Right ventricle myocardium inferior (tissue), 1 donor: ENCODE results near the gene YIPF2. TPM values are rescaled to one million over a fixed set of nuclear protein-coding genes. Genes with fewer than 3 reads are reported as not detected.
"Not testable (repeated sequence)": the region's sequence is repeated elsewhere in the genome, so short reads cannot be mapped to it uniquely, and the experiment has no call there.

ENCODE experiments used
- ATAC-seq: fragments of 200-7000 bp; cut with Tn5 transposase; one replicate; pipeline ENCODE4 v1.9.1; 2020; ENCODE audit warnings: mild to moderate bottlenecking, moderate library complexity
- DNase-seq: peaks from one replicate; pipeline ENCODE4 v3.0.0; 2021; ENCODE audit errors: missing footprints
- intact Hi-C: fragments of 100-400 bp; cut with DNase I; formaldehyde crosslinking; loops from one replicate; pipeline ENCODE4 v1.11.0; 2022
- total RNA-seq: library from RNA; stranded (reverse); fragmentation: NEBNext Ultra II Directional; extraction: Animal tissue kit (Norgen Biotek cat#: 25700); gene quantifications from one replicate; pipeline ENCODE4 v1.2.1, GENCODE V29; 2021
- donor health status: DM: no; HTN: yes; CAD: no; lungs with severe emphysema.

Gene YIPF2
- total RNA-seq, 1 donor from 2014 or later = 15.2 TPM

DNA sequence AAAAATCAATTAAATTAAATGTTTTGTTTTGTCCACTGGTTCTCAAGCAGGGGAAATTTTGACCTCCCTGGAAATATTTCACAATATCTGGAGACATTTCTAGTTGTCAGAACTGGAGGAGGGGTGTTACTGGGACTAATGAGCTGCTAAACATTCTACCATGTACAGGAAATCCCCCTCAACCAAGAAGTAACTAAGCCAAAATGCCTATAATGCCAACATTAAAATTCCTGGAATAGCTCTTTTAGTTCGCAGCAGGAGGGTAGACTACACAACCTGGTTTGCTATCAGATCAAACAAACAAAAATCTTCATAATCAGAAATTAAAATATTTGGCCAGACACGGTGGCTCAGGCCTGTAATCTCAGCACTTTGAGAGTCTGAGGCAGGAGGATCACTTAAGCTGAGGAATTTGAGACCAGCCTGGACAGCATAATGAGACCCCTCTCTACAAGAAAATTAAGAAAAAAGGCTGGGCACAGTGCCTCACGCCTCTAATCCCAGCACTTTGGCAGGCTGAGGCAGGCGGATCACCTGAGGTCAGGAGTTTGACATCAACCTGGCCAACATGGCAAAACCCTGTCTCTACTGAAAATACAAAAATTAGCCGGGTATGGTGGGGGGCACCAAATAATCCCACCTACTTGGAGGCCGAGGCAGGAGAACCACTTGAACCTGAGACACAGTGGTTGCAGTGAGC lies 18.7 kb upstream of the YIPF2 start:
- DNase-seq = no peak
- no peak for ATAC-seq
- intact Hi-C loops = no loop called here

DNA sequence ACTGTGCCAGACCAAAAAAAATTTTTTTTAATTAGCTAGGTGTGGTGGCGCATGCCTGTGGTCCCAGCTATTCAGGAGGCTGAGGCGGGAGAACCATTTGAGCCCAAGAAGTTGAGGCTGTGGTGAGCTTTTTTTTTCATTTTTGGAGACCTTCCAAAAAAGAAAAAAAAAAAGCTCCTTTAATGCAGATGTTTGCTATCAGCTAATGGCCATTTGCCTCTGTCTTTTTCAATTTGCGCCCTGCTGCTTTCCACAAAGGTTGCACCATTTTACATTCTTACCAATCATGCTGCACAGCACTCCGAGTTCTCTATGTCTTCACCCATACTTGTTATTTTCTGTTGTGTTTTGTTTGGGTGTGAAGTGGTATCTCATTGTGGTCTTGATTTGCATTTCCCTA lies 16.8 kb upstream of the YIPF2 start:
- intact Hi-C loops = no loop called here
- ATAC-seq (no peak), DNase-seq (no peak)

DNA sequence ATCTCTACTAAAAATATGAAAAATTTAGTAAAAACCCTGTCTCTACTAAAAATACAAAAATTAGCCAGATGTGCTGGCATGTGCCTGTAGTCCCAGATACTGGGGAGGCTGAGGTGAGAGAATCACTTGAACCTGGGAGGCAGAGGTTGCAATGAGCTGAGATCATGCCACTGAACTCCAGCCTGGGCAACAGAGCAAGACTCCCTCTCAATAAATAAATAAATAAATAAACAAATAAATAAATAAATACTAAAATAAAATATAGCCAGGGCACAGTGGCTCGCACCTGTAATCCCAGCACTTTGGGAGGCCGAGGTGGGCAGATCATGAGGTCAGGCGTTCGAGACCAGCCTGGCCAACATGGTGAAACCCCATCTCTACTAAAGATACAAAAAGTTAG lies 15.0 kb upstream of the YIPF2 start:
- DNase-seq, intact Hi-C loops, ATAC-seq: not testable (repeated sequence)

DNA sequence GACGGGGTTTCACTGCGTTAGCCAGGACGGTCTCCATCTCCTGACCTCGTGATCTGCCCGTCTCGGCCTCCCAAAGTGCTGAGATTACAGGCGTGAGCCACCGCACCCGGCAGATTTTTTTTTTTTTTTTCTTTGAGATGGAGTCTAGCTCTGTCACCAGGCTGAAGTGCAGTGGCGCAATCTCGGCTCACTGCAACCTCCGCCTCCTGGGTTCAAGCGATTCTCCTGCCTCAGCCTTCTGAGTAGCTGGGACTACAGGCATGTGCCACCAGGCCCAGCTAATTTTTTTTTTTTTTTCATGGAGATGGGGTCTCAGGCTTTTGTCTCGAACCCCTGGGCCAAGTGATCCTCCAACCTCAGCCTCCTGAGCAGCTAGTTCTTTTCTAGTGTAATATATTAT lies 13.2 kb upstream of the YIPF2 start:
- ATAC-seq, DNase-seq, intact Hi-C loops: not testable (repeated sequence)

DNA sequence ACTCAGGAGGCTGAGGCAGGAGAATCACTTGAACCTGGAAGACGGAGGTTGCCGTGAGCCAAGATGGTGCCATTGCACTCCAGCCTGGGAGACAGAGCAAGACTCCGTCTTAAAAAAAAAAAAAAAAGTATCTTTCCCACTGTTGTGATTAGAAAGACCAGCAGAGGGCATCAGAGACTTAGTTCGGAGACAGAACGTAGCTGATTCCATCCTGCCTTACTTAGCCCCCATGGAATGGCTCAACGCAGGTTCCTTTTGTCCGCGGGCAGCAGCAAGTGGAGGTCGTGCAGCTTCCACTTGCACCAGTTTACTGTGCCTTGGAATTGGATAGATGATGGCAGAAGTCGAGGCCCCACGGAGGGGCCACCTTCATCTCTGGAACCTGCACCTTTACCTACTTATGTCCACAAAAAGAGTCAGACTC lies 8.2 kb upstream of the YIPF2 start:
- ATAC-seq = peak; percentile 70
- intact Hi-C loops = loop anchor here (5.0 kb wide), 2 partner anchors 41 to 191 kb away; no protein-coding TSS in a partner anchor
- no peak for DNase-seq

DNA sequence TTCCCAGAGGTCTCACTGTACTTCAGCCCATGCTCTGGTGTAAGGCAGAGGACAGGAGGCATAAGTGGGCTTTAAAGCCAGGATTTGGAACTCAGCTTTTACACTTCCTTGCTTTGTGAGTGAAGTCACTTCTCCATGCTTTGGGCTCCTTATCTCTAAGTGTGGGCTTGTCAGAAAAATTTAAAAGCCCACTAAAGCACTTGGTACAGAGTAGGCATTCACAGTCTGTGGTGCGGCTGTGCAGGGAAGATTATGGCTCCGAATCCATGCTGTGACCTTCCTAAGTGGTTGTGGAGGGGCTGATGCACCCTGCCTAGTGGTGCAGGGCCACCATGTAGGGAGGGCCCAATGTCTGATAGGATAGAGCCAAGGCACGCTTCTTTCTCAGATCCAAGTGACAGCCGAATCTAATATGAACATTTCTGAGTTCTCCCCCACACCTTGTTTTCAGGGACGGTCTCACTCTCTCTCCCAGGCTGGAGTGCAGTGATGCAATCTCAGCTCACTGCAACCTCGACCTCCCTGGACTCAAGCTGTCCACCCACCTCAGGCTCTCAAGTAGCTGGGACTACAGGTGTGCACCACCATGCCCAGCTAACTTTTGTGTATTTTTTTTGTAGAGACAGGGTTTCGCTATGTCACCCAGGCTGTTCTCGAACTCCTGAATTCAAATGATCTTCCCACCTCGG lies 7.1 kb upstream of the YIPF2 start:
- ATAC-seq (no peak), DNase-seq (no peak)
- intact Hi-C loops = loop anchor here (5.0 kb wide), 2 partner anchors 42 to 192 kb away; no protein-coding TSS in a partner anchor

DNA sequence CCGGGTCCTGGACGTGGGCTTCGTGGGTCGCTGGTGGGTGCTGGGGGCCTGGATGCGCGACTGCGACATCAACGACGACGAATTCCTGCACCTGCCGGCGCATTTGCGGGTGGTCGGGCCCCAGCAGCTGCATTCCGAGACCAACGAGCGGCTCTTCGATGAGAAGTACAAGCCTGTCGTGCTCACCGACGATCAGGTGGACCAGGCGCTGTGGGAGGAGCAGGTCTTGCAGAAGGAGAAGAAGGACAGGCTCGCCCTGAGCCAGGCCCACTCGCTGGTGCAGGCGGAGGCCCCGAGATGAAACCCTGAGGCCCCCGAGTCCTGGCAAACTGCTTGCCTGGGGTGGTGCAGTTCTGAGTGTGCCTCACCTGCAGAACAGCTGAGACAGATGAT lies 959 bp upstream of the YIPF2 start:
- intact Hi-C loops = loop anchor here (2.0 kb wide), 1 partner anchor 59 kb away; the partner anchor contains the start of gene CARM1
- DNase-seq = peak; percentile 64
- no peak for ATAC-seq

DNA sequence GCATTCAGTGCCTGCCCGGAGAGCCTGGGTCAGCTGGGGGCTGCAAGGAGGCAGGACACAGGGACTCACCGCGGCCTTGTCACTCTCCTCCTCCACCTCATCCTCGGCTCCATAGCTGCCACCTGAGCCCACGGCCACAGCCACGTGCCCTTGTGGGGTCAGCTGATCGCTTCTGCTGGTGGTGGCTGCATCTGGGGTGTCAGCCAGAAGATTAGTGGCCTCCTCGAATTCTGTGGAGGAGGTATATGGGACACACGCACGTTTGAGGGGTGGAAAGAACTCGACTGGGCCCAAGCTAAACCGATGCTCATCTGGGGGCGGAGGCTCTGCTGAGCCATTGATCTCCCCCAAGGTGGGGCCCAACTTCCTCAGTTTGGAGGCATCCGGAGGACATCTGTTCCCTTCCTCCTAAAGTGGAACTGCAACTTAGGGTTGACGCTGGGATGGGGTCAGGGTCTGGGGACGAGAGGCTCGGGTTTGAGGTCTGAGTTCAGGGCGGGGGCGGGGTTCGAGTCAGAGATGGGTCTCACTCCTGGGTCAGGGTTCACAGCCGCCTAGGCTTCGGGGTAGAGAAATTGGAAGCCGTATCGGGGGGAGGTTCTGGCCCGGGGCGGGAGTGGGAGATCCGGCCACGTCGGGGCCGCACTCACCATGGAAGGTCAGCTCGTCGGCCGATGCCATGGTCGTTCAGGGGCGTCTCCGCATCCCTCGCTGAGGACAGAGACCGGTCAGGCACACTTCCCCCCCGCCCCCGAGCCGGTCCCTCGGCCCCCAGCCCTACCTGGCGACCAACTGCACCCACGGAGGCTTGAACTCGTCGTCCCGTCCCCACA lies 493 bp downstream of the YIPF2 start:
- no peak for DNase-seq
- intact Hi-C loops = loop anchor here (2.0 kb wide), 1 partner anchor 57 kb away; the partner anchor contains the start of gene CARM1
- peak; percentile 2 for ATAC-seq

DNA sequence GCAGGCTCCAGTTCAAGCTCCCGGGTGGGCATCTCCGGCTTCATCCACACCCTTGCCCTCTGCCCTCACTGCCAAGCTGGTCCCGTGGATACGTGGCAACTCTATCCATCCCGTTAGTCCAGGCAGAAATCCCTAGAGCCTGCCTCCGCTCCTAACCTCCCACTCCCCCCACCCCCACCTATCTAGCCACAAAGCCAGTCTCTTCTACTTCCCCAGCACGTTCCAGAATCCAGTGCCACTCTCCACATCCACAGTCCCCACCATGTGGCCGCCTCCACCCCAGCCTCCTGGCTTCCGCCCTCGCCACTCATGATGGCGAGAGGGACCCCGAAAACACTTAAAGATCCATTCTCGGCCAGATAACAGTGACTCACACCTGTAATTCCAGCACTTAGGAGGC lies 3.8 kb downstream of the YIPF2 start:
- intact Hi-C loops = no loop called here
- no peak for ATAC-seq
- DNase-seq = no peak

DNA sequence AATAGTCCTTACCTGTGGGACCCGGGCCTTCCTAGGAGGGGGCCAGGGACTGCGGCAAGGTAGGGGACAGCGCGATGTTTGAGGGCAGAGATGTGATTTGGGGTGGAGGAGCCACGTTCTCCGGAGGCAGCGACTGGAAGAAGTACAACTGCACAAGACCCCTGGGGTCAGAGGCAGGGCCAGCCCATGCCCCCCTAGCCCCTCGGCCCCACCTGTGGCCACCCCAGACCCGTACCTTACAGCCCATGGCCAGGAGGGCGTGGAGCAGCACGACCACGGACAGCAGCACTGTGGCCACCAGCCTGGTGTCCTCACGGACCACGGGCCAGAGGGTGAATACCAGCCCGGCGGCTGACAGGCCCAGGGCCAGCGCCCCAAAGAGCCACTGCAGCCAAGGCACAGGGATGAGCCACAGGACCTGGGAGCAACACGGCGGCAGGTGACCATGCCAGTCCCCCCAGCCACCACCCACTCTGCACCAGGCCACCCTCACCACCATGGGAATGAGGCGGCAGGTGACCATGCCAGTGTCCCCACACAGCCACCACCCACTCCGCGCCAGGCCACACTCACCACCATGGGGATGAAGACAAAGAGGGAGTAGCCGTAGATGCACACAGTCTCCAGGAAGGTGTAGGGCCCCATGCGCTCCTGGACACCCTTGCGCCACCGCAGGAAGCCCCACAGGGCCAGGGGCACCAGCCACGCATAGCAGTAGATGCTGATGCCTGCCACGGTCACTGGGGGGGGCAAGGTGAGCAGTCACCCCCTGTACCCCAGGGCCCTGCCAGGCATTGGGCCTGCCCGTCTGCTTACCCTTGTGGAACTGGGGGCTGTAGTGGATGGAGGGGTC lies 5.0 kb downstream of the YIPF2 start:
- ATAC-seq (no peak), DNase-seq (peak; percentile 46)
- intact Hi-C loops = no loop called here

DNA sequence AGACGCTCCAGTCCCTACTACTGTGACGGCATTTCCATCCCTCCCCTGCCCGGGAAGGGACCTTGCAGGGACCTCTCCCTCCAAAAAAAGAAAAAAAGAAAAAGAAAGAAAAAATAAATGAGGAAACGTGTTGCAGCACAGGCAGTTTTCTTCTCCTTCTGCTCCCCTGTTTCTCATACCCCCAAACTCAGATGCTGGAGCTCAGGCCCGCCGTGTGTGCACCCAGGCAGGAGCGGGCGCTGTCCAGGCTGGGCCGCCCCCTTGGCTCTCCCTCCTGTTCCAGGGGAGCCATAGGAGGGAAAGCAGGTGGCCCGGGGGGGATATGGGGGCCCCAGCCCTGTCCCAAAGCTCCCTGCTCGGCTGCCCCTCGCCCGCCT lies 5.8 kb downstream of the YIPF2 start:
- DNase-seq (no peak), ATAC-seq (no peak)
- intact Hi-C loops = no loop called here

DNA sequence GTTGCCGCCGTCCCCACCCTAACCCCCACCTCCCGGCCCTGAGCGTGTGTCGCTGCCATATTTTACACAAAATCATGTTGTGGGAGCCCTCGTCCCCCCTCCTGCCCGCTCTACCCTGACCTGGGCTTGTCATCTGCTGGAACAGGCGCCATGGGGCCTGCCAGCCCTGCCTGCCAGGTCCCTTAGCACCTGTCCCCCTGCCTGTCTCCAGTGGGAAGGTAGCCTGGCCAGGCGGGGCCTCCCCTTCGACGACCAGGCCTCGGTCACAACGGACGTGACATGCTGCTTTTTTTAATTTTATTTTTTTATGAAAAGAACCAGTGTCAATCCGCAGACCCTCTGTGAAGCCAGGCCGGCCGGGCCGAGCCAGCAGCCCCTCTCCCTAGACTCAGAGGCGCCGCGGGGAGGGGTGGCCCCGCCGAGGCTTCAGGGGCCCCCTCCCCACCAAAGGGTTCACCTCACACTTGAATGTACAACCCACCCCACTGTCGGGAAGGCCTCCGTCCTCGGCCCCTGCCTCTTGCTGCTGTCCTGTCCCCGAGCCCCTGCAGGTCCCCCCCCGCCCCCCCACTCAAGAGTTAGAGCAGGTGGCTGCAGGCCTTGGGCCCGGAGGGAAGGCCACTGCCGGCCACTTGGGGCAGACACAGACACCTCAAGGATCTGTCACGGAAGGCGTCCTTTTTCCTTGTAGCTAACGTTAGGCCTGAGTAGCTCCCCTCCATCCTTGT lies 6.4 kb downstream of the YIPF2 start:
- DNase-seq (no peak), ATAC-seq (no peak)
- intact Hi-C loops = no loop called here

DNA sequence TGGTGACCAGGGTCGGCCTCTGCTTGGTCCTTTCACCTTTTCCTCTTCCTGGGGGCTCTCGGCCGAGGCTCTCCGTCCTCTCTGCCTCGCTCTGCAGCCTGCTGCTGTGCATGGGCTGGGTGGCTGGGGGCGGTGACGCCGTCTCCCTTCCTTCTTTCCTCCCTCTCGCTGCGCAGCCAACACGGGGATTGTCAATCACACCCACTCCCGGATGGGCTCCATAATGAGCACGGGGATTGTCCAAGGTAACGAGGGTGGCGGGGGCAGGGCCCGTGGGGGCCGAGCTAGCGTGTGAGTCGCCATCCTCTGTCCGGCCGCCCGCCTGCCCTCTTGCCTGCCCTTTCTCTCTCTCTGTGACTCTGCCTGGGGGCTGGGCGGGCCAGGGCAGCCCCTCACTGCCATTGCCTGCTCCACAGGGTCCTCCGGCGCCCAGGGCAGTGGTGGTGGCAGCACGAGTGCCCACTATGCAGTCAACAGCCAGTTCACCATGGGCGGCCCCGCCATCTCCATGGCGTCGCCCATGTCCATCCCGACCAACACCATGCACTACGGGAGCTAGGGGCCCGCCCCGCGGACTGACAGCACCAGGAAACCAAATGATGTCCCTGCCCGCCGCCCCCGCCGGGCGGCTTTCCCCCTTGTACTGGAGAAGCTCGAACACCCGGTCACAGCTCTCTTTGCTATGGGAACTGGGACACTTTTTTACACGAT lies 7.1 kb downstream of the YIPF2 start:
- no peak for ATAC-seq
- intact Hi-C loops = no loop called here
- no peak for DNase-seq

DNA sequence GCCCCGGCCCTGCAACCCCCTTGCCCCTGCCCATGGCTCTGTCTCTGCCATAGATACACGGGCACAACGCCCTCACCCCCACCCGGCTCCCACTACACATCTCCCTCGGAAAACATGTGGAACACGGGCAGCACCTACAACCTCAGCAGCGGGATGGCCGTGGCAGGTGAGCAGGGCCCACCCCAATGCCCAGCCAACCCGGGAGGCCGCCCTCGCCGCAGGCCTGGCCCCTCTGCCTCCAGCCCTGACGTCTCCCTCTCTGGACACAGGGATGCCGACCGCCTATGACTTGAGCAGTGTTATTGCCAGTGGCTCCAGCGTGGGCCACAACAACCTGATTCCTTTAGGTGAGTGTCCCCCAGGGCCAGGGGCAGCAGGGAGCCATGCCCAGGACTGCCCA lies 7.7 kb downstream of the YIPF2 start:
- DNase-seq (no peak), ATAC-seq (no peak)
- intact Hi-C loops = no loop called here

DNA sequence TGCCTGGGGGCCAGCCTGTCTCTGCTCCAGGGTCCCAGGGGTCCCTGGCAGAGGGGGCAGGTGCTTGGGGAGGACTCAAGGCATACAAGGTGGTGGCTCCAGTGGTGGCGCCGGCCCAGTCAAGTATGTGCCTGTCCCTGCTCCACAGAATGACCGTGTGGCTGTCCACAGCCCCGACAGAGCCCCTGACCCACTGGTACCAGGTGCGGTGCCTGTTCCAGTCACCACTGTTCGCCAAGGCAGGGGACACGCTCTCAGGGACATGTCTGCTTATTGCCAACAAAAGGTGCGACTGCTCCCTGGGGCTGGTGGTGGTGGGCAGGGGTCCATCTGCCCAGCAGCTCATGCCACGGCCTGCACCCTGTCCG lies 8.2 kb downstream of the YIPF2 start:
- intact Hi-C loops = no loop called here
- DNase-seq (peak; percentile 41), ATAC-seq (no peak)

DNA sequence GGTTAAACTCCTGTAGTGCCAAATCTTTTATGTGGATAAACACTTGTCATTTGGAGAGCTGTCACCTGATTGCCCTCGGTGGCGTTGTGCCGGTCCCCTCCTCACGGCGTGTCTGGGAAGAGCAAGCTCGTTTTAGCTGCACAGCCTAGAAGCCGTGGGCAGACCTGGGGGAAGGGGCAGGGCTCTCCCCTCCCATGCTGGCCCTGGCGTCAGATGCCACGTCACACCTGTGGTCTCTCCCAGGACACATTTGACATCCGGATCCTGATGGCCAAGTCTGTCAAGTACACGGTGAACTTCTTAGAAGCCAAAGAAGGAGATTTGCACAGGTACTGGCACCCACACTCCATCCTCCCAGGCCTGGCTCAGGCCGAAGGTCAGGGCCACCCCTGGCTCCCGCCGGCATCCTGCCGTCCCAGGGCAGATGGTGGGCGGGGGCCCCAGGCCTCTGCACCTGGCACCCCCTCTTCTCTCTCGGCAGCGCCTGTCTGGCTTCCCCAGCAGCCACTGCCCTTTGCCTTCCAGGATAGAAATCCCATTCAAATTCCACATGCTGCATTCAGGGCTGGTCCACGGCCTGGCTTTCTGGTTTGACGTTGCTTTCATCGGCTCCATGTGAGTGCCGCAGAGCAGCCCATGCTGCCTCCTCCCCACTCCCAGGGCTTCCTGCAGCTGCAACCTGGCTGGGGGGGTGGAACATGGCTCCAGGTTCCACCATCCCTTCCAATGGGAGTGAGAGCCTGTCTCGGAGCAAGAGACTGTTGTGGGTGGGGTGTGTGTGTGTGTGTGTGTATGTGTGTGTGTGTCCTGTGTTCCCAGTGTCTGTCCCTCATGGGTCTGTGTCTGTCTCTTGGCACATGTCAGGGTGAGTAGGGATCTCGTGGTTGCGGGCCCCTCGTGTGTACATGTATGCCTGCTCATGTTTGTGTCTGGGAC lies 8.8 kb downstream of the YIPF2 start:
- ATAC-seq = no peak
- intact Hi-C loops = no loop called here
- DNase-seq = peak; percentile 39
